IMR-90 (cell line): ENCODE measurements around the gene MAGEC3. TPM values are rescaled to one million over a fixed set of nuclear protein-coding genes. Genes with fewer than 3 reads are reported as not detected.

Experiments
- ATAC-seq: fragments of 200-7000 bp; cut with Tn5 transposase; 2 replicates; pipeline ENCODE4 v1.9.1; 2020; ENCODE audit warnings: low read depth, mild to moderate bottlenecking, moderate library complexity
- BruUV-seq: library from RNA; stranded (reverse); fragments of 400-500 nt; replicated peaks from 2 replicates; lab custom pipeline; 2021; lab: Mats Ljungman, UMichigan
- CTCF ChIA-PET: fragments of 300-600 bp; formaldehyde crosslinking; extraction: SDS; loops from one replicate; lab custom pipeline; 2021; ENCODE audit warnings: antibody characterized with exemption; lab: Yijun Ruan, JAX
- POLR2A ChIA-PET: fragments of 300-600 bp; sonication (Branson Sonifier 250); formaldehyde crosslinking; loops from one replicate; lab custom pipeline; 2022; ENCODE audit warnings: antibody characterized with exemption; ENCODE audit not compliant: unreplicated experiment; lab: Charles Lee
- DNase-seq: peaks from one replicate; pipeline ENCODE4 v3.0.0; 2013
- H2AFZ ChIP-seq: replicated peaks from 2 replicates; pipeline ENCODE3; 2013; ENCODE audit warnings: low read length, mild to moderate bottlenecking; ENCODE audit not compliant: poor library complexity
- H2AK5ac ChIP-seq: 2 replicates; pipeline ENCODE4 v1.6.1; 2013; ENCODE audit warnings: low read depth, low read length, inconsistent platforms
- H2AK9ac ChIP-seq: replicated peaks from 2 replicates; pipeline ENCODE3; 2013; ENCODE audit warnings: mild to moderate bottlenecking, low read depth, low read length, moderate library complexity; ENCODE audit not compliant: poor library complexity
- H2BK120ac ChIP-seq: 2 replicates; pipeline ENCODE4 v1.6.1; 2013; ENCODE audit warnings: low read depth, low read length, inconsistent platforms
- H2BK15ac ChIP-seq: 3 replicates; pipeline ENCODE4 v1.6.1; 2013; ENCODE audit warnings: low read depth, low read length, inconsistent platforms
- H2BK20ac ChIP-seq: 2 replicates; pipeline ENCODE4 v1.6.1; 2013; ENCODE audit warnings: low read depth, mild to moderate bottlenecking, inconsistent platforms, low read length, moderate library complexity
- H2BK5ac ChIP-seq: 2 replicates; pipeline ENCODE4 v1.6.1; 2013; ENCODE audit warnings: mild to moderate bottlenecking, low read depth, low read length, inconsistent platforms; ENCODE audit not compliant: poor library complexity, severe bottlenecking
- H3K14ac ChIP-seq: replicated peaks from 2 replicates; pipeline ENCODE4 v1.6.1; 2013; ENCODE audit warnings: low read depth, low read length, inconsistent platforms
- H3K18ac ChIP-seq: 2 replicates; pipeline ENCODE4 v1.6.1; 2013; ENCODE audit warnings: low read depth, low read length, control low read depth
- H3K23ac ChIP-seq: 2 replicates; pipeline ENCODE4 v1.6.1; 2013; ENCODE audit warnings: low read depth, low read length, inconsistent platforms
- H3K27ac ChIP-seq: 2 replicates; pipeline ENCODE4 v1.5.1; 2013; ENCODE audit warnings: mild to moderate bottlenecking, control low read depth, low read length; ENCODE audit not compliant: insufficient read depth
- H3K27me3 ChIP-seq: 2 replicates; pipeline ENCODE4 v1.6.1; 2013; ENCODE audit warnings: low read length; ENCODE audit not compliant: control insufficient read depth, insufficient read depth
- H3K36me3 ChIP-seq: 2 replicates; pipeline ENCODE4 v1.6.1; 2013; ENCODE audit warnings: low read length, mixed read lengths; ENCODE audit not compliant: control insufficient read depth, insufficient read depth
- H3K4ac ChIP-seq: 2 replicates; pipeline ENCODE4 v1.6.1; 2013; ENCODE audit warnings: low read depth, low read length, inconsistent platforms
- H3K4me1 ChIP-seq: 2 replicates; pipeline ENCODE4 v1.6.1; 2013; ENCODE audit warnings: low read length, mixed read lengths; ENCODE audit not compliant: control insufficient read depth, insufficient read depth
- H3K4me2 ChIP-seq: 2 replicates; pipeline ENCODE4 v1.6.1; 2013; ENCODE audit warnings: low read depth, mild to moderate bottlenecking, control low read depth, low read length, moderate library complexity
- H3K4me3 ChIP-seq: 2 replicates; pipeline ENCODE4 v1.5.1; 2013; ENCODE audit warnings: low read depth, mild to moderate bottlenecking, control low read depth, low read length, moderate library complexity; ENCODE audit not compliant: insufficient read depth
- H3K56ac ChIP-seq: 2 replicates; pipeline ENCODE4 v1.6.1; 2013; ENCODE audit warnings: low read length, inconsistent platforms; ENCODE audit not compliant: insufficient read depth; ENCODE audit errors: extremely low read depth
- H3K79me1 ChIP-seq, 2 experiments: 2 replicates each; pipeline ENCODE4 v1.6.1; 2013; ENCODE audit warnings: low read length in 2 of 2, inconsistent platforms in 1 of 2, low read depth in 1 of 2
- H3K9ac ChIP-seq: 2 replicates; pipeline ENCODE4 v1.6.1; 2013; ENCODE audit warnings: low read depth, low read length, control low read depth
- H3K9me1 ChIP-seq: 2 replicates; pipeline ENCODE4 v1.6.1; 2013; ENCODE audit warnings: low read length, inconsistent platforms; ENCODE audit not compliant: insufficient read depth
- H3K9me3 ChIP-seq: 2 replicates; pipeline ENCODE4 v1.6.1; 2013; ENCODE audit warnings: low read length; ENCODE audit not compliant: control insufficient read depth, insufficient read depth
- H4K20me1 ChIP-seq: 2 replicates; pipeline ENCODE4 v1.6.1; 2013; ENCODE audit warnings: low read length, inconsistent platforms; ENCODE audit not compliant: insufficient read depth
- H4K5ac ChIP-seq: 2 replicates; pipeline ENCODE4 v1.6.1; 2013; ENCODE audit warnings: mild to moderate bottlenecking, low read depth, low read length, control low read depth
- H4K8ac ChIP-seq, 2 experiments: 2 replicates each; pipeline ENCODE4 v1.6.1; 2013; ENCODE audit warnings: low read depth in 2 of 2, low read length in 2 of 2, control low read depth in 1 of 2, inconsistent platforms in 1 of 2
- H4K91ac ChIP-seq: 2 replicates; pipeline ENCODE4 v1.6.1; 2013; ENCODE audit warnings: low read depth, low read length, inconsistent platforms; ENCODE audit not compliant: insufficient read depth
- CEBPB ChIP-seq: IDR thresholded peaks from 2 replicates; pipeline ENCODE4 v1.6.1; 2012; ENCODE audit warnings: low read depth, low read length, improper control_type of control experiment
- CHD1 ChIP-seq: IDR thresholded peaks from 2 replicates; pipeline ENCODE4 v1.6.1; 2012; ENCODE audit warnings: low read depth, low read length, improper control_type of control experiment
- FOS ChIP-seq: fragments of 150-350 bp; IDR thresholded peaks from 2 replicates; pipeline ENCODE4 v1.6.1; 2016; ENCODE audit warnings: low read depth, low read length
- MAFK ChIP-seq: IDR thresholded peaks from 2 replicates; pipeline ENCODE4 v1.6.1; 2012; ENCODE audit warnings: low read depth, low read length, improper control_type of control experiment
- MAZ ChIP-seq: IDR thresholded peaks from 2 replicates; pipeline ENCODE4 v1.6.1; 2012; ENCODE audit warnings: low read depth, mild to moderate bottlenecking, low read length, improper control_type of control experiment, moderate library complexity, borderline replicate concordance
- POLR2A ChIP-seq: IDR thresholded peaks from 2 replicates; pipeline ENCODE4 v1.6.1; 2012; ENCODE audit warnings: mild to moderate bottlenecking, low read depth, low read length
- RAD21 ChIP-seq: IDR thresholded peaks from 2 replicates; pipeline ENCODE4 v1.6.1; 2012; ENCODE audit warnings: low read length, improper control_type of control experiment
- RCOR1 ChIP-seq: IDR thresholded peaks from 2 replicates; pipeline ENCODE4 v1.6.1; 2012; ENCODE audit warnings: mild to moderate bottlenecking, low read length, improper control_type of control experiment; ENCODE audit not compliant: insufficient replicate concordance
- RFX5 ChIP-seq: IDR thresholded peaks from 2 replicates; pipeline ENCODE4 v1.8.0; 2012; ENCODE audit warnings: low read depth, mild to moderate bottlenecking, low read length, moderate library complexity
- SMC3 ChIP-seq: fragments of 150-350 bp; IDR thresholded peaks from 2 replicates; pipeline ENCODE4 v1.6.1; 2016; ENCODE audit warnings: low read depth, mild to moderate bottlenecking, antibody characterized with exemption, low read length, moderate library complexity
- WGBS, 2 experiments: methylation state at CpG; one replicate each; pipeline versions ENCODE4 v1.1.5 to v1.1.7; 2013; ENCODE audit warnings: missing lambda C conversion rate in 2 of 2; ENCODE audit not compliant: insufficient read length in 1 of 2; ENCODE audit errors: extremely low coverage in 2 of 2; 5-methylcytosine and 5-hydroxymethylcytosine counted together
- dilution Hi-C: fragments of 300-500 bp; cut with HindIII; formaldehyde crosslinking; loops from one replicate; pipeline ENCODE4 v1.14.3; 2018; ENCODE audit warnings: low sequenced_read_pairs; ENCODE audit not compliant: unreplicated experiment
- in situ Hi-C: fragments of 300-500 bp; cut with MboI; formaldehyde crosslinking; loops from 3 replicates; pipeline ENCODE4 v1.14.3; 2019; ENCODE audit warnings: low sequenced_read_pairs, inconsistent platforms, mixed read lengths
- intact Hi-C: fragments of 100-400 bp; cut with micrococcal nuclease; formaldehyde crosslinking; loops from 2 replicates; pipeline ENCODE4 v1.10.0; 2022
- polyA plus RNA-seq, 3 experiments: library from polyadenylated mRNA; depleted of rRNA; stranded (reverse); fragments of >200 nt; gene quantifications; 2 replicates each; pipeline ENCODE4 v1.2.3, GENCODE V29; 2012; ENCODE audit warnings: low replicate concordance in 1 of 3
- total RNA-seq: library from RNA; depleted of rRNA; stranded (reverse); fragments of >200 nt; gene quantifications from 2 replicates; pipeline ENCODE4 v1.2.3, GENCODE V29; 2012
- TF ChIP-seq, protein P1 (sequence below): fragments of 150-350 bp; IDR thresholded peaks from 2 replicates; pipeline ENCODE4 v1.6.1; 2017; ENCODE audit warnings: mild to moderate bottlenecking, antibody characterized with exemption, low read length, low read depth
- TF ChIP-seq, protein P2 (sequence below): conservative IDR thresholded peaks from 2 replicates; pipeline ENCODE4 v1.5.1; 2012; ENCODE audit warnings: mild to moderate bottlenecking, low read depth, low read length, improper control_type of control experiment
- TF ChIP-seq, protein P3 (sequence below): fragments of 150-350 bp; IDR thresholded peaks from 2 replicates; pipeline ENCODE4 v1.6.1; 2016; ENCODE audit warnings: low read depth, mild to moderate bottlenecking, low read length, moderate library complexity, borderline replicate concordance

The MAGEC3 gene
- total and polyA plus RNA-seq, 2 of the 4 experiments (the other 2 are of a cell fraction): not detected

DNA sequence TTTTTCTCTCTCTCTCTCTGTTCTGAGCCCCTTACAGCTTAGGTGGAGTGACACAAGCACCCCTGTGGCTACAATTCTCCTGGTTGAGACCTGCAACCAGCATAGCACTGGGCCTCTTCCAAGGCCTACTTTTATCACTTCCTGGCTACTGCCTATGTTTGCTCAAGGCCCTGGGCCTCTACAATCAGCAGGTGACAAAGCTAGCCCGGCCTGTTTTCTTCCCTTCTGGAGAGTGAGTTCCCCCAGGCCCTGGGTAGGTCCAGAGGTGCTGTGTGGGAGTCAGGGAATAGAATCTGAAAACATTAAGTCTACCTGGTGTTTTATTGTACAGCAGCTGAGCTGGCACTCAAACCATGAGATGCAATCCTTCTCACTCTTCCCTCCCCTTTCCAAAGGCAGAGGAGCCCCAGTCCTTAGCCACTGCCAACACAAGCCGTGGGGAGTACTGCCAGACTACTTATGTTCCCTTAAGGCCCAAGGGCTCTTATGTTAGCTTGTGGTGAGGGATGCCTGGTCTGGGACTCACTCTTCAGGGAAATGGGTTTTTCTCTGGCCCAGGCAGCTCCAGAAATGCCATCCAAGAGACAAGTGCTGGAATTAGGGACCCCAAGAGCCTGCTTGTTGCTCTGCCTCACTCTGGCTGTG lies 23.8 kb upstream of the MAGEC3 start:
- Histone ChIP-seq H3K4me3 (no peak overlapping the region), H2AK9ac (no peak overlapping the region), H3K36me3 (no peaks in the 10 kb centered on the region), H2AFZ (no peak overlapping the region), H3K9me3 (peaks cover 6% of the 10 kb centered on the region), H3K4me1 (no peaks in the 10 kb centered on the region), H4K20me1 (no peaks in the 10 kb centered on the region), H3K79me1 (no peaks in the 10 kb centered on the region), H3K4me2 (no peak overlapping the region), H2BK5ac (no peak overlapping the region), H3K23ac (no peak overlapping the region), H4K5ac (no peak overlapping the region), H3K9me1 (no peaks in the 10 kb centered on the region), H2BK20ac (no peak overlapping the region), H2BK15ac (no peak overlapping the region), H3K27ac (no peak overlapping the region), H3K27me3 (no peaks in the 10 kb centered on the region), H3K4ac (no peak overlapping the region), H3K56ac (no peak overlapping the region), H3K18ac (no peak overlapping the region), H2BK120ac (no peak overlapping the region), H3K14ac (no peak overlapping the region), H2AK5ac (no peak overlapping the region), H4K8ac (no peak overlapping the region), H4K91ac (no peak overlapping the region), H3K9ac (no peak overlapping the region)
- no peak for TF ChIP-seq CEBPB
- TF ChIP-seq, protein P1, sequence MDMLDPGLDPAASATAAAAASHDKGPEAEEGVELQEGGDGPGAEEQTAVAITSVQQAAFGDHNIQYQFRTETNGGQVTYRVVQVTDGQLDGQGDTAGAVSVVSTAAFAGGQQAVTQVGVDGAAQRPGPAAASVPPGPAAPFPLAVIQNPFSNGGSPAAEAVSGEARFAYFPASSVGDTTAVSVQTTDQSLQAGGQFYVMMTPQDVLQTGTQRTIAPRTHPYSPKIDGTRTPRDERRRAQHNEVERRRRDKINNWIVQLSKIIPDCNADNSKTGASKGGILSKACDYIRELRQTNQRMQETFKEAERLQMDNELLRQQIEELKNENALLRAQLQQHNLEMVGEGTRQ: no peak
- TF ChIP-seq, protein P2, sequence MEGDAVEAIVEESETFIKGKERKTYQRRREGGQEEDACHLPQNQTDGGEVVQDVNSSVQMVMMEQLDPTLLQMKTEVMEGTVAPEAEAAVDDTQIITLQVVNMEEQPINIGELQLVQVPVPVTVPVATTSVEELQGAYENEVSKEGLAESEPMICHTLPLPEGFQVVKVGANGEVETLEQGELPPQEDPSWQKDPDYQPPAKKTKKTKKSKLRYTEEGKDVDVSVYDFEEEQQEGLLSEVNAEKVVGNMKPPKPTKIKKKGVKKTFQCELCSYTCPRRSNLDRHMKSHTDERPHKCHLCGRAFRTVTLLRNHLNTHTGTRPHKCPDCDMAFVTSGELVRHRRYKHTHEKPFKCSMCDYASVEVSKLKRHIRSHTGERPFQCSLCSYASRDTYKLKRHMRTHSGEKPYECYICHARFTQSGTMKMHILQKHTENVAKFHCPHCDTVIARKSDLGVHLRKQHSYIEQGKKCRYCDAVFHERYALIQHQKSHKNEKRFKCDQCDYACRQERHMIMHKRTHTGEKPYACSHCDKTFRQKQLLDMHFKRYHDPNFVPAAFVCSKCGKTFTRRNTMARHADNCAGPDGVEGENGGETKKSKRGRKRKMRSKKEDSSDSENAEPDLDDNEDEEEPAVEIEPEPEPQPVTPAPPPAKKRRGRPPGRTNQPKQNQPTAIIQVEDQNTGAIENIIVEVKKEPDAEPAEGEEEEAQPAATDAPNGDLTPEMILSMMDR: no peak
- TF ChIP-seq CHD1: no peak
- TF ChIP-seq POLR2A: no peak
- TF ChIP-seq RFX5: no peak
- no peak for TF ChIP-seq RCOR1
- no peak for TF ChIP-seq SMC3
- TF ChIP-seq MAFK: no peak
- TF ChIP-seq, protein P3, sequence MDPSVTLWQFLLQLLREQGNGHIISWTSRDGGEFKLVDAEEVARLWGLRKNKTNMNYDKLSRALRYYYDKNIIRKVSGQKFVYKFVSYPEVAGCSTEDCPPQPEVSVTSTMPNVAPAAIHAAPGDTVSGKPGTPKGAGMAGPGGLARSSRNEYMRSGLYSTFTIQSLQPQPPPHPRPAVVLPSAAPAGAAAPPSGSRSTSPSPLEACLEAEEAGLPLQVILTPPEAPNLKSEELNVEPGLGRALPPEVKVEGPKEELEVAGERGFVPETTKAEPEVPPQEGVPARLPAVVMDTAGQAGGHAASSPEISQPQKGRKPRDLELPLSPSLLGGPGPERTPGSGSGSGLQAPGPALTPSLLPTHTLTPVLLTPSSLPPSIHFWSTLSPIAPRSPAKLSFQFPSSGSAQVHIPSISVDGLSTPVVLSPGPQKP: no peak
- TF ChIP-seq RAD21: no peak
- no peak for TF ChIP-seq MAZ
- no peak for TF ChIP-seq FOS
- no peak for DNase-seq
- in situ Hi-C loops (no loop called here), intact Hi-C loops (no loop called here), dilution Hi-C loops (no loop called here)
- no CpG with 5 or more reads among the region's 2 CpGs for WGBS, 2 experiments
- ChIA-PET CTCF (no interaction called here), POLR2A (no interaction called here)
- BruUV-seq: no TSS peak
- ATAC-seq: no peak
